Measurements from ENCODE around the gene CDC5L.

- no peak for TF ChIP-seq POLR2AphosphoS5 (IDR thresholded peaks at IDR 0.05; ENCODE audit: low read depth)
- no peak for TF ChIP-seq REST (IDR thresholded peaks at IDR 0.05; ENCODE audit: unreplicated experiment)
- no peak for TF ChIP-seq CTCF (conservative IDR thresholded peaks at IDR 0.05; ENCODE audit: low read depth in 2 of 2)
- no peak for TF ChIP-seq NANOG (IDR thresholded peaks at IDR 0.05; ENCODE audit: borderline replicate concordance)
- no peak for TF ChIP-seq EZH2 (IDR thresholded peaks at IDR 0.05; ENCODE audit: low read depth, unreplicated experiment)
- TF ChIP-seq CREB1 (CRISPR knock-in tag; IDR thresholded peaks at IDR 0.05; ENCODE audit: low read depth), result no peak
Observed at GRCh38 chr6:44457596-44457995, 70.1 kb downstream of the CDC5L start.

All from GM23338 (cell line).